GM21576 (cell line): ENCODE measurements around the gene LILRA6.
"Not testable (repeated sequence)": the region's sequence is repeated elsewhere in the genome, so short reads cannot be mapped to it uniquely, and the experiment has no call there.

Source experiments
- ATAC-seq: cut with Tn5 transposase; IDR thresholded peaks from one replicate; pipeline ENCODE4 v1.9.1; 2021; ENCODE audit warnings: mild to moderate bottlenecking, moderate library complexity; ENCODE audit not compliant: unreplicated experiment

LILRA6 gene

GRCh38 chr19:54239491-54240371, 2.9 kb downstream of the LILRA6 start:
- ATAC-seq = not testable (repeated sequence)

DNA sequence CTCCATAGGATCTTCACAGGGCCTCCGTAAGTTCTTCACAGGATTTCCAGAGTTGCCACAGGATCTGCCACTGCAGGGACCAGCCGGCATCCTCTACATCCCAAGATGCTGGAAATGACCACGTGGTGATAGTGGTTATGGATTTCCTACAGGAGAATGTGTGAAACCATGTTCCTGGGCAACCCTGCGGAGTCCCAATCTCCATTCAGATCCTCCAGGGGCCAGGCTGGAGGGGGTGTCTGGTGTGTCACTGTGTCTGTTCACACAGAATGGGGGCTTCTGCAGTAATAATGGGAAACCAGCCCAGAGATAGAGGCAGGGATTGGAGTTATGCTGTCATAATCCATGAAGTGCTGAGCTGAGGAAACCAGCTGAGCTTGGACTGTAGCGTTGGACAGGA, 8.6 kb downstream of the LILRA6 start:
- ATAC-seq = no peak

- no peak for ATAC-seq
Observed at GRCh38 chr19:54231077-54231931, 11.3 kb downstream of the LILRA6 start.

- ATAC-seq = no peak
Observed at GRCh38 chr19:54230031-54230430, 12.6 kb downstream of the LILRA6 start.

- no peak for ATAC-seq
Observed at GRCh38 chr19:54229146-54229545, 13.4 kb downstream of the LILRA6 start.

DNA sequence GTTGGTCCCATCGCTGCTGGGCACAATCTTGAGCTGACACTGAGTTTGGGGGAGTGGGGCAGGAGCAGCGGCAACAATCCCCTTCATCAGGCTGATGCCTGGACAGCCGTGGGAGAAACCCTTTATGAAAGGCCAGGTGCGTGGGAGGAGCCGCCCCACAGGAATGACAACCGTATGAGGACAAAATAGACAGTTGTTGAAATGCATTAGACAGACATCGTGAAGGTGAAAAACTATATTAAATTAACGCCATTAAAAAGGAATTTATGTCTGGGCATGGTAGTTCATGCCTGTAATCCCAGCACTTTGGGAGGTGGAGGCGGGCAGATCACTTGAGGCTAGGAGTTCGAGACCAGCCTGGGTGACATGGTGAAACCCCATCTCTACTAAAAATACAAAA, 18.0 kb downstream of the LILRA6 start:
- not testable (repeated sequence) for ATAC-seq

- ATAC-seq = not testable (repeated sequence)
Observed at GRCh38 chr19:54223937-54224281, 18.7 kb downstream of the LILRA6 start.

DNA sequence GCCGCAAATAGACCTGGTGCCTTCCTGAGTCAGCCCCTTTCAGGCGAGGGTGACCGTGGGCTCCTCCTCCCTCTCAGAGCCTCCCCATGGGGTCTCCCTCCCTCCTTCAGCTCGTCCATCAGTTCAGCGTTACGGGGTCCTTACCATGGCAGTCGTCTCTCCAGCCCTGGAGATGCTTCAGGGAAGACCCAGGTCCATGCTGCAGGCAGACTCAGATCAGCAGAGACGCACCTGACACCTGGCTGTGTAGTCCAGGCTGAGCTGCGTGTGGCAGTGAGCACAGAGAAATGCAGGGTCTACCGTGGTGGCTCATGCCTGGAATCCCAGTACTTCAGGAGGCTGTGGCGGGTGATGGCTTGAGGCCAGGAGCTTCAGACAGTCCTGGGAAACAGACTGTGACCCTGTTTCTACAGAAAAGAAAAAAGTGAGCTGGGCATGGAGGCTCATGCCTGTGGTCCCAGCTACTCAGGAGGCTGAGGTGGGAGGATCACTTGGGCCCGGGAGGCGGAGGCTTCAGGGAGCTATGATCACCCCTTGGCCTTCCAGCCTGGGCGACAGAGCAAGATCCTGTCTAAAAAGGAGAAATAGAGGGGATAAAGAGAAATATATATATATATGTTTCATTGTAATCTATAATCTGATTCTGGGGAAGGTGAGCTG, 19.2 kb downstream of the LILRA6 start:
- not testable (repeated sequence) for ATAC-seq

GRCh38 chr19:54222474-54223276, 19.9 kb downstream of the LILRA6 start, which contains the start of gene LILRB3:
Gene LILRB3, minus strand, starts transcription at chr19:54223007. Its CDS starts 31 bp downstream, at chr19:54222976.
- not testable (repeated sequence) for ATAC-seq

DNA sequence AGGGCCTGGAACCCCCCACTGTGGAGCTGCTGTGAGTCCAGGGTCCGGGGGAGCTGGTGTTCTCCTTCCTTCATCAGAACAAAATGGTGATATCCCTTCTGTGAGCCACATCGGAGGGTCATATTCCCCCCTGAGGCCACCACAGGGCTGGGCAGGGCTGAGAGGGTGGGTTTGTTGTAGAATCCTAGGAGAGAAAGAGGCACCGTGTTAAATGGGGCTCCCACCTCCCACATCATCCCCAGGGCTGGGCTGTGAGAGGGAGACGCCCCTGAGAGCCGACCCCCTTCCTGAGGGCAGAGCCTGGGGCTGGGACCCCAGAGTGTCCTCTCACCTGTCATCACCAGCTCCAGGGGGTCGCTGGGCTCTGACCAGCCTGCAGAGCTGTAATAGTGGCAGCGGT, 20.6 kb downstream of the LILRA6 start:
- ATAC-seq = not testable (repeated sequence)

DNA sequence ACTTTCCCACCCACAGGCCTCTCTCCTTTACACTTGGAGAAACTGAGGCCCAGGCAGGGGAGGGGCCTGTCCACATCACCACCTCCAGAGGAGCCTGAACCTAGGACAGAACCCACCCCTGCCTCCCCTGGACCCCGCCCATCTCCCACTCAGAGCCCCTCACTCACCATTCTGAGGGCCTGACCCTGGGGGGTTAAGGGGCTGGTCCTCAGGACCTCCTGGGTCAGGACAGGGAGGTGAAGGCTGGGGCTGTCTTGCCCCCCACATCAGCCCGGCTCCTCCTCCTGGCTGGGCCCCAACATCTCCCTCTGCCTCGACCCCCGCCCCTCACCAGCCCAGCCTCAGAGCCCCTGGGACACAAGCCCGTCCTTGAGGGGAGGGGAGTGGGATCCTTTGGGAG, 22.9 kb downstream of the LILRA6 start:
- ATAC-seq = not testable (repeated sequence)

DNA sequence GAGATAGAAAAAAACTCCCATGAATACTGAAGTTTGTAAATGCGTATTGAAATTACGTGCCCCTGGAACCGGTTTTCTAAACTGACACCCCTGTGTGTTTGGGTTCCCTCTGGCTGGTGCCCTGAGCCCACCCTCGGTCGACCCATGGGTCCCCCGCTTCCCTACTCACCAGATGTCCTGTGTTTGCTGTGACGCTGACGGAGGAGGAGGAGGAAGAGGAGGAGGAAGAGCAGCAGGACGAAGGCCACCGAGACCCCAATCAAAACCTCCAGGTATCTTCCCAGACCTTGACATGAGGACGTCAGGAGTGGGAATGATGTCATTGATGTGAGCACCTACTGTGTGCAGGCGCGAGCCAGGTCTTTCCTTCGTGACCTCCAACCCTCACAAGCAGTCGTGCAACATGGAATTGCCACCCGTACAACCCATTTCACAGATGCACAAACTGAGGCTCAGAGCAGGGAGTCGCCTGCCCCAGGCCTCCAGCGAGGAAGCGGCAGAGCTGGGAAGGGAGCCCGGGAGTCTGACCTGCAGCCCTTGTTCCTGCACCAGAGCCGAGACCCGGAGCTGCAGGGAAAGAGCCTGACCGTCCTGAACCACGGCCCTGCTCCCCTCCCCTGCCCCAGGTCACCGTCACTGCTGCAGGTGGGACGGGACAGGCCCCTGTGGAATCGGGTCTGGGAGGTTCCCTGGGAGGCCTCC, 23.5 kb downstream of the LILRA6 start:
- no peak for ATAC-seq

- ATAC-seq = no peak
Observed at GRCh38 chr19:54218259-54218658, 24.3 kb downstream of the LILRA6 start.

GRCh38 chr19:54217517-54218247, 24.9 kb downstream of the LILRA6 start:
- not testable (repeated sequence) for ATAC-seq

DNA sequence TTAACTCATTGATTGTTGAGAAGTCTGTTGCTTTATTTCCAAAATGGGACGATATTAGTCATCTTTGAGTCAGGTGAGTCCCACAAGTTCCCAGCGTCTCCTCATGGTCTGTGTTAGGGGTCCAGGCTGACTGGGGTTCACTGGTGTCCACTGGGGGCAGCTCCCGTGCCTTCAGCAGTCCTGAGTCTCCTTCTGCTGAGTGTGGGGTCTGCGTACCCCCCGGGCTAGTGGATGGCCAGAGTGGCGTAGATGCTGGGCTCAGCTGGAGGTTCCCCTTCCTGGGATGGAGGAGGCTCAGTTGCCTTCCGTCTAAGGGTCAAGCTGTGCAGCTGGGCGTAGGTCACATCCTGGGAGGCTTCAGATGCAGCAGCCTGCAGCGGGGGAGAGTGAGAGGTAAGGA, 25.7 kb downstream of the LILRA6 start:
- ATAC-seq = no peak

DNA sequence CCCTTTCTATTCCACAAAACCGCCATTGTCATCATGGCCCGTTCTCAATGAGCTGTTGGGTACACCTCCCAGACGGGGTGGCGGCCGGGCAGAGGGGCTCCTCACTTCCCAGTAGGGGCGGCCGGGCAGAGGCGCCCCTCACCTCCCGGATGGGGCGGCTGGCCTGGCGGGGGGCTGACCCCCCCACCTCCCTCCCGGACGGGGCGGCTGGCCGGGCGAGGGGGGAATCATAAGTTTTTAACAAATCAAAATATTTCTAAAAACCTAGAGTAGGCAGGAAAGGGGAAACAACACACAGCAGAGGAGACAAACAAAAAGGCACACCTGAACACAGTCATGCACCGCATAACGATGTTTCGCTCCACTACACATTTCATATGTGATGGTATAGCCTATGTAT, 27.9 kb downstream of the LILRA6 start:
- not testable (repeated sequence) for ATAC-seq

DNA sequence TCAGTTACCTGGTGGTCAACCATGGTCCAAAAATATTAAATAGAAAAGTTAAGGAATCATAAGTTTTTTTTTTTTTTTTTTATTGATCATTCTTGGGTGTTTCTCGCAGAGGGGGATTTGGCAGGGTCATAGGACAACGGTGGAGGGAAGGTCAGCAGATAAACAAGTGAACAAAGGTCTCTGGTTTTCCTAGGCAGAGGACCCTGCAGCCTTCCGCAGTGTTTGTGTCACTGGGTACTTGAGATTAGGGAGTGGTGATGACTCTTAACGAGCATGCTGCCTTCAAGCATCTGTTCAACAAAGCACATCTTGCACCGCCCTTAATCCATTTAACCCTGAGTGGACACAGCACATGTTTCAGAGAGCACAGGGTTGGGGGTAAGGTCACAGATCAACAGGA, 28.4 kb downstream of the LILRA6 start:
- not testable (repeated sequence) for ATAC-seq

DNA sequence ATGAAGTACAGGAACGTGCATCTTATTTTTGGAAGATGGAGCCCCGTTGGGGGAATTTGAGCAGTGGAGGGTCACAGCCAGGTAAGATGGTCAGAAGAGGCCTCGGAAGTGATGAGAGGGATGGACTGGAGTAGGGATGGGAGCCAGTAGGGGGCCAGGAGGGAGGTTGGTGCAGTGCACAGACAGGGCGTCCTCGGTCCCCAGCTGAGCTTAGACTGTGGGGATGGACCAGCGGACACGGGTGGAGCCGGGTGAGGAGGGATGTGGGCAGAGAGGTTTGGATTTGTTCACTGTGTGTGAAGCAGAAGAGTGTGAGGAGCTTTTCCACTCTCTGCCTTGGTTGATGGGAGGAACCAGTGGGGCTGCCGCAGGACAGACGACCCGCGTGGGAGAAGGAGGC, 31.4 kb downstream of the LILRA6 start:
- no peak for ATAC-seq
